Calu3 (cell line): Measurements from ENCODE around the gene SERINC5. TPM values are rescaled to one million over a fixed set of nuclear protein-coding genes. Genes with fewer than 3 reads are reported as not detected.

Experiments
- BruUV-seq: library from RNA; stranded (reverse); fragments of 400-500 nt; replicated peaks from 2 replicates; lab custom pipeline; 2021; lab: Mats Ljungman, UMichigan
- CTCF ChIA-PET: fragments of 300-600 bp; sonication (Branson Sonifier 250); formaldehyde crosslinking; loops from one replicate; lab custom pipeline; 2022; ENCODE audit warnings: antibody characterized with exemption; lab: Charles Lee
- DNase-seq: peaks from one replicate; pipeline ENCODE4 v3.0.0; 2022
- H3K27ac Mint-ChIP-seq: one replicate; pipeline ENCODE4 v1.8.0; 2022; ENCODE audit warnings: mixed read lengths; ENCODE audit not compliant: unreplicated experiment
- H3K27me3 Mint-ChIP-seq: one replicate; pipeline ENCODE4 v1.8.0; 2022; ENCODE audit warnings: mixed read lengths; ENCODE audit not compliant: unreplicated experiment
- H3K36me3 Mint-ChIP-seq: one replicate; pipeline ENCODE4 v1.8.0; 2022; ENCODE audit warnings: mild to moderate bottlenecking, moderate library complexity, mixed read lengths; ENCODE audit not compliant: insufficient read depth, unreplicated experiment
- H3K4me1 Mint-ChIP-seq: one replicate; pipeline ENCODE4 v1.8.0; 2022; ENCODE audit warnings: mild to moderate bottlenecking, low read depth, mixed read lengths; ENCODE audit not compliant: unreplicated experiment
- H3K4me3 Mint-ChIP-seq: one replicate; pipeline ENCODE4 v1.8.0; 2022; ENCODE audit warnings: mild to moderate bottlenecking, low read depth, moderate library complexity, mixed read lengths; ENCODE audit not compliant: unreplicated experiment
- H3K9me3 Mint-ChIP-seq: one replicate; pipeline ENCODE4 v1.8.0; 2022; ENCODE audit warnings: low read depth, mixed read lengths; ENCODE audit not compliant: unreplicated experiment
- CTCF ChIP-seq: fragments of 200-600 bp; IDR thresholded peaks from one replicate; pipeline ENCODE4 v1.8.0; 2022; ENCODE audit warnings: antibody characterized with exemption; ENCODE audit not compliant: unreplicated experiment
- intact Hi-C: fragments of 100-400 bp; cut with micrococcal nuclease; formaldehyde crosslinking; loops from one replicate; pipeline ENCODE4 v1.10.0; 2022; ENCODE audit not compliant: unreplicated experiment
- total RNA-seq: library from RNA; stranded (reverse); gene quantifications from 2 replicates; pipeline ENCODE4 v1.2.3, GENCODE V29; 2022

Gene SERINC5
- total RNA-seq, 1 experiment from 2014 or later: 47.0 TPM

GRCh38 chr5:80129146-80129545, 126.7 kb downstream of the SERINC5 start:
- peaks cover 12% of the 10 kb centered on the region for H3K4me1 Mint-ChIP-seq
- H3K27ac Mint-ChIP-seq: no peak overlapping the region
- H3K9me3 Mint-ChIP-seq: peaks cover 7% of the 10 kb centered on the region
- no peak for DNase-seq
- CTCF ChIA-PET: no interaction called here
- intact Hi-C loops: no loop called here
- BruUV-seq: no TSS peak
- H3K27me3 Mint-ChIP-seq: no peaks in the 10 kb centered on the region
- no peak for TF ChIP-seq CTCF
- H3K36me3 Mint-ChIP-seq: no peaks in the 10 kb centered on the region
- no peak overlapping the region for H3K4me3 Mint-ChIP-seq

GRCh38 chr5:80128141-80128540, 127.7 kb downstream of the SERINC5 start:
- CTCF ChIA-PET: no interaction called here
- intact Hi-C loops: no loop called here

GRCh38 chr5:80127116-80127552, 128.7 kb downstream of the SERINC5 start:
- no peaks in the 10 kb centered on the region for H3K27me3 Mint-ChIP-seq
- BruUV-seq: no TSS peak
- peaks cover 12% of the 10 kb centered on the region for H3K4me1 Mint-ChIP-seq
- intact Hi-C loops: no loop called here
- H3K36me3 Mint-ChIP-seq: no peaks in the 10 kb centered on the region
- H3K4me3 Mint-ChIP-seq: no peak overlapping the region
- peaks cover 7% of the 10 kb centered on the region for H3K9me3 Mint-ChIP-seq
- CTCF ChIA-PET: interaction anchor here (0.6 kb wide), 1 partner anchor 24 kb away, joined by 4 read pairs; no protein-coding TSS in a partner anchor
- no peak for DNase-seq
- no peak for TF ChIP-seq CTCF
- no peak overlapping the region for H3K27ac Mint-ChIP-seq

More at GRCh38 chr5:80128141-80128540, 127.7 kb downstream of the SERINC5 start:
- no peaks in the 10 kb centered on the region for H3K36me3 Mint-ChIP-seq
- H3K27ac Mint-ChIP-seq: no peak overlapping the region
- no peak overlapping the region for H3K4me3 Mint-ChIP-seq
- H3K4me1 Mint-ChIP-seq: peaks cover 12% of the 10 kb centered on the region
- H3K27me3 Mint-ChIP-seq: no peaks in the 10 kb centered on the region
- no peak for DNase-seq
- BruUV-seq: no TSS peak
- H3K9me3 Mint-ChIP-seq: peaks cover 7% of the 10 kb centered on the region
- TF ChIP-seq CTCF: no peak

- intact Hi-C loops: no loop called here
- H3K9me3 Mint-ChIP-seq: peaks cover 4% of the 10 kb centered on the region
- DNase-seq: no peak
- CTCF ChIA-PET: interaction anchor here (0.6 kb wide), 1 partner anchor 130 kb away, joined by 6 read pairs; no protein-coding TSS in a partner anchor
- no peaks in the 10 kb centered on the region for H3K36me3 Mint-ChIP-seq
- no TSS peak for BruUV-seq
- H3K4me1 Mint-ChIP-seq: peaks cover 12% of the 10 kb centered on the region
- H3K27me3 Mint-ChIP-seq: no peaks in the 10 kb centered on the region
- H3K4me3 Mint-ChIP-seq: no peak overlapping the region
- no peak overlapping the region for H3K27ac Mint-ChIP-seq
- TF ChIP-seq CTCF: no peak
These were observed 129.8 kb downstream of the SERINC5 start for GRCh38 chr5:80125962-80126480.
